ENCODE measurements around the gene EPOP.

The EPOP gene

GRCh38 chr17:38660097-38661025 lies 14.4 kb downstream of the EPOP start:
- no peak overlapping the region for H2BK5ac ChIP-seq (ENCODE audit: low read length)
- H3K4me2 ChIP-seq (ENCODE audit: insufficient read depth, low read length, poor library complexity, severe bottlenecking) = no peak overlapping the region
- peak overlapping the region; percentile 78 for H2AK5ac ChIP-seq (ENCODE audit: low read depth, low read length)
- no CpG with 5 or more reads among the region's 16 CpGs for WGBS, 2 donors (ENCODE audit: extremely low coverage in 2 of 2, insufficient read length in 2 of 2, insufficient replicate concordance in 1 of 2)
- no peak overlapping the region for H3K9ac ChIP-seq (ENCODE audit: low read depth, low read length, poor library complexity)
- H3K9me3 ChIP-seq (replicated peaks in 1 of 2; ENCODE audit: control insufficient read depth in 2 of 2, insufficient read depth in 1 of 2, low read depth in 1 of 2, low read length in 2 of 2) = no peaks in the 10 kb centered on the region
- H2AFZ ChIP-seq (ENCODE audit: low read length) = peak overlapping the region; percentile 25
- H3K27me3 ChIP-seq (ENCODE audit: control insufficient read depth in 3 of 3, insufficient read depth in 3 of 3, low read depth in 1 of 3, low read length in 3 of 3) = peaks cover 0 to 23% (median 0%) of the 10 kb centered on the region in 3 experiments
- H3K36me3 ChIP-seq (replicated peaks in 1 of 2; ENCODE audit: control insufficient read depth in 2 of 2, insufficient read depth in 2 of 2, low read length in 2 of 2) = no peaks in the 10 kb centered on the region
- H3K79me1 ChIP-seq (ENCODE audit: low read depth, low read length) = no peaks in the 10 kb centered on the region
- no peak overlapping the region for H3K4ac ChIP-seq (ENCODE audit: low read length)
- DNase-seq (ENCODE audit: low spot score) = no peak
- no peak overlapping the region for H4K91ac ChIP-seq (ENCODE audit: low read depth, low read length, poor library complexity)
- peaks cover 4 to 20% of the 10 kb centered on the region in 2 donors for H3K4me1 ChIP-seq (ENCODE audit: control insufficient read depth in 2 of 2, insufficient read depth in 1 of 2, low read depth in 1 of 2, low read length in 2 of 2)
- H3K23ac ChIP-seq (ENCODE audit: low read depth, low read length, poor library complexity) = peak overlapping the region; percentile 52
- H2BK12ac ChIP-seq (ENCODE audit: low read length) = no peak overlapping the region
- peak overlapping the region; percentile 91 for H2BK15ac ChIP-seq (ENCODE audit: low read length)
- H2BK120ac ChIP-seq (ENCODE audit: low read depth, low read length) = no peak overlapping the region
- H3K27ac ChIP-seq (replicated peaks; ENCODE audit: low read length) = no peak overlapping the region
- H3K4me3 ChIP-seq (ENCODE audit: low read length in 2 of 2) = no peak overlapping the region
- peak overlapping the region; percentile 72 for H3K14ac ChIP-seq (ENCODE audit: low read length)
- H3K18ac ChIP-seq (ENCODE audit: low read length) = peak overlapping the region; percentile 70
- H4K8ac ChIP-seq (ENCODE audit: low read depth, low read length) = no peak overlapping the region

DNA sequence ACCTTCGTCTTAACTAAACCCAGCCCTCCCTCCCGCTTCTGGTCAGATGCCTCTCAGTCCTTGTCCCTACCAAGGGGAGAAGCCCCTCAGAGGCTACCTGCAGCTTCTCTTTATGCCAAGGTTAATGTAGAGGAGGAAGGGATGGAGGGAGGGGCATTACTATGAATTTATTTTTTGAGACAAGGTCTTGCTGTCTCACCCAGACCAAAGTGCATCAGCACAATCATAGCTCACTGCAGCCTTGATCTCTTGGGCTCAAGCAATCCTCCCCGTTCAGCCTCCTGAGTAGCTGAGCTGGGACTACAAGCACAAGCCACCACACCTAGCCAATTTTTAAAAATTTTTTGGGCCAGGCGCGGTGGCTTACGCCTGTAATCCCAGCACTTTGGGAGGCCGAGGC lies 15.3 kb downstream of the EPOP start:
- Histone ChIP-seq H3K9me3 (replicated peaks in 1 of 2; ENCODE audit: control insufficient read depth in 2 of 2, insufficient read depth in 1 of 2, low read depth in 1 of 2, low read length in 2 of 2) (no peaks in the 10 kb centered on the region), H3K23ac (ENCODE audit: low read depth, low read length, poor library complexity) (no peak overlapping the region), H3K27ac (replicated peaks; ENCODE audit: low read length) (no peak overlapping the region), H2BK12ac (ENCODE audit: low read length) (no peak overlapping the region), H2BK5ac (ENCODE audit: low read length) (no peak overlapping the region), H2BK120ac (ENCODE audit: low read depth, low read length) (no peak overlapping the region), H4K8ac (ENCODE audit: low read depth, low read length) (no peak overlapping the region), H2BK15ac (ENCODE audit: low read length) (no peak overlapping the region), H3K27me3 (ENCODE audit: control insufficient read depth in 3 of 3, insufficient read depth in 3 of 3, low read depth in 1 of 3, low read length in 3 of 3) (peaks cover 0 to 23% (median 0%) of the 10 kb centered on the region in 3 experiments), H3K9ac (ENCODE audit: low read depth, low read length, poor library complexity) (no peak overlapping the region), H3K4me3 (ENCODE audit: low read length in 2 of 2) (no peak overlapping the region), H3K36me3 (replicated peaks in 1 of 2; ENCODE audit: control insufficient read depth in 2 of 2, insufficient read depth in 2 of 2, low read length in 2 of 2) (no peaks in the 10 kb centered on the region), H3K79me1 (ENCODE audit: low read depth, low read length) (no peaks in the 10 kb centered on the region), H3K4me2 (ENCODE audit: insufficient read depth, low read length, poor library complexity, severe bottlenecking) (no peak overlapping the region), H3K4ac (ENCODE audit: low read length) (no peak overlapping the region), H3K14ac (ENCODE audit: low read length) (no peak overlapping the region), H3K4me1 (ENCODE audit: control insufficient read depth in 2 of 2, insufficient read depth in 1 of 2, low read depth in 1 of 2, low read length in 2 of 2) (peaks cover 11 to 28% of the 10 kb centered on the region in 2 donors), H2AFZ (ENCODE audit: low read length) (no peak overlapping the region), H3K18ac (ENCODE audit: low read length) (no peak overlapping the region), H2AK5ac (ENCODE audit: low read depth, low read length) (no peak overlapping the region), H4K91ac (ENCODE audit: low read depth, low read length, poor library complexity) (no peak overlapping the region)
- no CpG with 5 or more reads among the region's 7 CpGs for WGBS, 2 donors (ENCODE audit: extremely low coverage in 2 of 2, insufficient read length in 2 of 2, insufficient replicate concordance in 1 of 2)
- no peak for DNase-seq (ENCODE audit: low spot score)

- no peak overlapping the region for H3K4ac ChIP-seq (ENCODE audit: low read length)
- peak overlapping the region; percentile 6 for H2AK5ac ChIP-seq (ENCODE audit: low read depth, low read length)
- peak overlapping the region; percentile 50 for H3K18ac ChIP-seq (ENCODE audit: low read length)
- H3K4me2 ChIP-seq (ENCODE audit: insufficient read depth, low read length, poor library complexity, severe bottlenecking) = no peak overlapping the region
- H3K27me3 ChIP-seq (ENCODE audit: control insufficient read depth in 3 of 3, insufficient read depth in 3 of 3, low read depth in 1 of 3, low read length in 3 of 3) = peaks cover 0 to 25% (median 0%) of the 10 kb centered on the region in 3 experiments
- H2BK5ac ChIP-seq (ENCODE audit: low read length) = no peak overlapping the region
- no peak overlapping the region for H3K9ac ChIP-seq (ENCODE audit: low read depth, low read length, poor library complexity)
- no peak overlapping the region for H3K4me3 ChIP-seq (ENCODE audit: low read length in 2 of 2)
- H2BK120ac ChIP-seq (ENCODE audit: low read depth, low read length) = no peak overlapping the region
- H2BK15ac ChIP-seq (ENCODE audit: low read length) = no peak overlapping the region
- H3K4me1 ChIP-seq (ENCODE audit: control insufficient read depth in 2 of 2, insufficient read depth in 1 of 2, low read depth in 1 of 2, low read length in 2 of 2) = peaks cover 11 to 31% of the 10 kb centered on the region in 2 donors
- H2BK12ac ChIP-seq (ENCODE audit: low read length) = no peak overlapping the region
- H3K27ac ChIP-seq (replicated peaks; ENCODE audit: low read length) = no peak overlapping the region
- DNase-seq (ENCODE audit: low spot score) = no peak
- H3K23ac ChIP-seq (ENCODE audit: low read depth, low read length, poor library complexity) = no peak overlapping the region
- H4K91ac ChIP-seq (ENCODE audit: low read depth, low read length, poor library complexity) = no peak overlapping the region
- H2AFZ ChIP-seq (ENCODE audit: low read length) = peak overlapping the region; percentile 12
- H4K8ac ChIP-seq (ENCODE audit: low read depth, low read length) = no peak overlapping the region
- no peaks in the 10 kb centered on the region for H3K9me3 ChIP-seq (replicated peaks in 1 of 2; ENCODE audit: control insufficient read depth in 2 of 2, insufficient read depth in 1 of 2, low read depth in 1 of 2, low read length in 2 of 2)
- no peaks in the 10 kb centered on the region for H3K79me1 ChIP-seq (ENCODE audit: low read depth, low read length)
- WGBS, 2 donors (ENCODE audit: extremely low coverage in 2 of 2, insufficient read length in 2 of 2, insufficient replicate concordance in 1 of 2) = no CpG with 5 or more reads among the region's 13 CpGs
- no peak overlapping the region for H3K14ac ChIP-seq (ENCODE audit: low read length)
- no peaks in the 10 kb centered on the region for H3K36me3 ChIP-seq (replicated peaks in 1 of 2; ENCODE audit: control insufficient read depth in 2 of 2, insufficient read depth in 2 of 2, low read length in 2 of 2)
These were observed 15.9 kb downstream of the EPOP start for GRCh38 chr17:38658741-38659345.
